ENCODE measurements around the gene LARP6.
"Not testable (repeated sequence)": the region's sequence is repeated elsewhere in the genome, so short reads cannot be mapped to it uniquely, and the experiment has no call there.

Gene LARP6

GRCh38 chr15:70829371-70830166 lies 24.4 kb downstream of the LARP6 start:
- DNase-seq (ENCODE audit: low read depth): no peak

DNA sequence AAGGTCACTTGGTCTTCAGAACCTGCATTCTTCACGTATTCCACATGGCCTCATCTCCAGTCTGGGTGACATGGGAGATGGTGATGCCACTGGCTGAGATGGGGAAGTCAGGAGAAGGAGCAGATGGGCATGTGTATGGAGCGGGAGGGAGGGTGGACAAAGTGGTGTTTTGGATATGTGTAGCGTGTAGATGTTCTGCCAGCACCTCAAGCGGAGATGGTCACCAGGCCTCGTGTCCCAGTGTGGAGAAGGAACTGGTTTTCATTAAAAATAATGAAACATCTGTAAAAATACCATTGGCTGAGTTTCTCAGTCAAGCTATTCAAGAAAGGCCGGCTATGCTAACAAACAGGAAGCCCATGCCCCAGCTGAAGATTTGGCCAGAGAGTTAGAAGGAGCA lies 26.2 kb downstream of the LARP6 start:
- DNase-seq (ENCODE audit: low read depth): no peak

- DNase-seq (ENCODE audit: low read depth): no peak
Measured at GRCh38 chr15:70826634-70827033, 27.3 kb downstream of the LARP6 start.

- DNase-seq (ENCODE audit: low read depth): no peak
Measured at GRCh38 chr15:70825841-70826240, 28.1 kb downstream of the LARP6 start.

- DNase-seq (ENCODE audit: low read depth): no peak
Measured at GRCh38 chr15:70823196-70823595, 30.8 kb downstream of the LARP6 start.

DNA sequence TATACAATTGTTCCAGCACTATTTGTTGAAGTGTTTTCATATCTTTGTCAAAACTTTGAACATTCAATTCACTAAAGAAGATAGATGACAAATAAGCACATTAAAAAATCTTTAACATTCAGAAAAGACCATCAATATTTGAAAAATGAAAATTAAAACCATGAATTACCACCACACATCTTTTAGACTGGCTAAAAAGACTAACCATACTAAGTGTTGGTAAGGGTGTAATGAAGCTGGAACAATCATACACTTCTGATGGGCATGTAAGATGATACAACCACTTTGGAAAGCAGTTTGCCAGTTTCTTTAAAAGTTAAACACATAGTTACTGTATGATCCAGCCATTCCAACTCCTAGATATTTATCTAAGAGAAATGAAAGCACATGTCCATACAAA lies 33.7 kb downstream of the LARP6 start:
- no peak for DNase-seq (ENCODE audit: low read depth)

GRCh38 chr15:70818580-70818979 lies 35.4 kb downstream of the LARP6 start:
- DNase-seq (ENCODE audit: low read depth): no peak

DNA sequence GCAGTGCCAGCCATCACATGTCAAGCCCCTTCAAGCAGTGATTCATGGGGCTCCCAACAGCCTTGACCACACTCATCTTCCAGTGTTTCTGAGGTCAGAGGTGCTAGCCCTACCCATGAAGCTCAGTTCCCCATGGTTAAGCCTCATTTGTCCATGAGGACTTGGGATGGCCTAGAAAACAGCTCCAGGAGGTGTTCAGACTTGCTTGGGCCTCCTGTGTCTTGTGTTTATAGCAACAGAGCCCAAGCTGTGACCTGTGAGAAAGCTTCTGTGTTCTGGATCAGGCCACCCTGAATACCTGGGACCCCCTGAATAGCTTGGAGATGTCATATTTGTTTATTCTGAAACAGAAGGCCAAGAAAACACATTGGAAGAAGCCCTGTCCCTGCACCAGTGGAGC lies 36.7 kb downstream of the LARP6 start:
- DNase-seq (ENCODE audit: low read depth): no peak

- DNase-seq (ENCODE audit: low read depth): no peak
Measured at GRCh38 chr15:70815604-70816003, 38.4 kb downstream of the LARP6 start.

DNA sequence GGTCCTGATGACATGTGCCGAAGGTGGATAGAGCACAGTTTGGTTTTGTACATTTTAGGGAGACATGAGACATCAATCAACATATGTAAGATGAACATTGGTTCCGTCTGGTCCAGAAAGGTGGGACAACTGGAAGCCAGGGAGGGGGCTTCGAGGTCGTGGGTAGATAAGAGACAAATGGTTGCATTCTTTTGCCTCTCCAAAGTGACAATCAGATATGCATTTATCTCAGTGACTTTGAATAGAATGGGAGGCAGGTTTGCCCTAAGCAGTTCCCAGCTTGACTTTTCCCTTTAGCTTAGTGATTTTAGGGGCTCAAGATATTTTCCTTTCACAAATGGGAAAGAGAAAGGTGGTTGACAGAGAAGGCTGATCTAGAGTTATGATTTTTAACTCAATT lies 38.9 kb downstream of the LARP6 start:
- not testable (repeated sequence) for DNase-seq (ENCODE audit: low read depth)

GRCh38 chr15:70812827-70813364 lies 41.1 kb downstream of the LARP6 start:
- DNase-seq (ENCODE audit: low read depth): no peak

- DNase-seq (ENCODE audit: low read depth): no peak
Measured at GRCh38 chr15:70810916-70811578, 42.9 kb downstream of the LARP6 start.

DNA sequence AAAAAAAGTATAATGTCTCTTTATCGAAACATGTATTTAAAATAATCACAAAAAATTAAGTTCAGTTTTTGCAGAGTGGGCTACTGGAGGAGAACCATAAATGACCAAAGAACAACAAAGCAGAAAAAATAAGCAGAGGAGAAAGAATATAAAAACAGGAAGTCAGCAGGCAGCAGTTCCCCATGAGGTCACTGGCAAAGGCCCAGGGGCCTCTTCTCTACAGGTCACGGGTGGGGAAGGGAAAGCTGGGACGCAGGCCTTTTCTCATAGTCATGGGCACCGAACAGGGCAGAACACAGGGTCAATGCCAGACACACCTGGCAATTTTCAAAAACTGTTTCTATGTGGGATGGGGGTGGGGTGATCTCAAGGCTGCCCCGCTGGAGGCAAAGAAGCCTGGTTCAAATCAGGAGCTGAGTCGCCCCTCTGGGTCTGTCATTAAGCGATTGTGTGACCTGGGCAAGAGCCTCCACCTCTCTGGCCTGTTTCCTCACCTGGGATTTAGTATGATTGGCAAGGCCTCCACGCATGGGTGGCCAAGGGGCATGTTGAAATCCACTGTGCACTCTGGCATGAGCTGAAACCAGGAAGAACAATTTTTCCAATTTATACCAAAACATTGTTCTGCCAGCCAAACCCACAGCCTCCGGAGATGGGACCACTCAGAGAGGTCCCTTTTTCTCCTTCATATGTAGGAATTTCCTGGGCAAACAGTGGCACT lies 46.8 kb downstream of the LARP6 start:
- no peak for DNase-seq (ENCODE audit: low read depth)

- not testable (repeated sequence) for DNase-seq (ENCODE audit: low read depth)
Measured at GRCh38 chr15:70804388-70804787, 49.6 kb downstream of the LARP6 start.

- DNase-seq (ENCODE audit: low read depth): no peak
Measured at GRCh38 chr15:70802629-70803028, 51.3 kb downstream of the LARP6 start.

DNA sequence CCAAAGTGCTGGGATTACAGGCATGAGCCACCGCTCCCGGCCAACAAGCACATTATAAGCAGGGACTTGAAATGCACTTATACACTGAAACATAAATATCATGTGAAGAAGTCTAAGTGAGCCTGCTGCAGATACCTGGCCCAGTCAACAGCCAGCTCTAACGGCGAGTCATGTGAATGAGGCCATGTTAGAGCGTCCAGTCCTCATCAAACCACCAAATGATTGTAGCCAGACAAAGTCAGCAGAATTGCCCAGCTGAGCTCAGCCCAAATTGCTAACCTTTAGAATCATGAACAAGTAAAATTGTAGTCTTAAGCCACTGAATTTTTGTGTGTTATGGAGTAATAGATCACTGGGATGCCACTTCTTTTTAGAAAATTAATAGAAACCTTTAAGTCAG lies 52.8 kb downstream of the LARP6 start:
- DNase-seq (ENCODE audit: low read depth): no peak

DNA sequence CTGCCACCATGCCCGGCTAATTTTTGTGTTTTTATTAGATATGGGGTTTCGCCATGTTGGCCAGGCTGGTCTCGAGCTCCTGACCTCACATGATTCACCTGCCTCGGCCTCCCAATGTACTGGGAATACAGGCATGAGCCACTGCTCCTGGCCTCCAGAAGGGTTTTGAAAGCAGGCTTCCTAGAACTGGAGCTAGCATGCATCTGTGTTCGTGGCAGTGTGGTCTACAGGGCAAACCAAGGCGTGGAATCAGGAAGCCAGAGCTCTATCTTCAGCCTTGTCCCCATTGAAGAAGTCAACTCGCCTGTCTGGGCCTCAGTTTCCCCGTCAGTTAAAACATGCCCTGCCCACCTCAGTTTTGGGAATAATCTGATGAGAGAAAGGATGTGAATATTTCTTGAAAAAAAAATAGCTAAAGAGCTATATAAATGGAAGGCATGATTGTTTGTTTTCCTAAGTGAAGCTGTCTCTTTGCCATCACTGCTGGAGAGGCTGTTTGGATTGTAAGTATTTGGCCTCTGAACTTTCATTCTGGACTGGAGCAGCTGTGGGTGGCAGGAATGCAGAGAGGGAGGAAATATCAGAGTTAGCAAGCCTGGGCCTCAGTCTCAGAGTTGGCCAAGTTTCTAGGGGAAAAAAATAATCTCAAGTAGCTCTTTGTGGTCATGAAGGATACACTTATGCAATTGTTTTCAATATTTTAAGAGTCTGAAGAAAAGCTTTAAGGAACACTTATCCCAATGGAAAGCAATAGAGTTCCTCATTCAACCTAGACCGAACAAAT lies 54.1 kb downstream of the LARP6 start:
- no peak for DNase-seq (ENCODE audit: low read depth)

DNA sequence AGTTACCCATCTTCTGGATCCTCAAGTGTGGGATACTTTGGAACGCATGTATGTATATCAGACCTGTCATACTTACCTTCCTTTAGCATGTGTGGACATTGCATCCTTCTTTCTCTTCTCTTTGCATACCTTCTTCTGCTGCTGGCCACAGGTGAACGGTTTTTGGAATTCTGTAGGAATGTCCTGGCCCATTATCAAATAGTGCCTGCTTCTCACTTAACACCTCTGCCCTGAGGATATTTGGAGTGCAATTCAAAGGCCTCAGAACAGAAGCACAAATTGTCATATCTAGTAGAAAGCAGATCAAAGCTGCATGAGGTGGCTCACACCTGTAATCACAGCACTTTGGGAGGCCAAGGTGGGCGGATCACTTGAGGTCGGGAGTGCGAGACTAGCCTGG lies 56.5 kb downstream of the LARP6 start:
- DNase-seq (ENCODE audit: low read depth): no peak

- DNase-seq (ENCODE audit: low read depth): no peak
Measured at GRCh38 chr15:70796516-70797310, 57.2 kb downstream of the LARP6 start.

DNA sequence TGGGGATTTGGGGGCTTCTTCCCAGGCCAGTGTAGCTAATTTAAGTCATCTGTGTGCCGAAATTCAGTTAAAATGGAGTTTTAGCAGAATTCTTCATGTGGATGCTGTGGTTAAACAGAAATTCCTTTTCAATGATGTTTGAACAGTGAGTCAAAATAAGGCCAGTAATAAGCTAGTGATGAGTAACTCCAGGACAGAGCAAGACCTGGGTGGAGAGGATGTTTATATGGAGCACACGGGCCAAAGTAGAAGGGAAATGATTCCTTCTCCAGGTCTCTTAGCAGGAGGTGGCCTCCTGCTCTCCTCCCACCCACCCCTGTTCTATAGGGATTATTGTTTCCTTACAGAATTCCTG lies 58.7 kb downstream of the LARP6 start:
- no peak for DNase-seq (ENCODE audit: low read depth)

- no peak for DNase-seq (ENCODE audit: low read depth)
Measured at GRCh38 chr15:70794596-70795310, 59.2 kb downstream of the LARP6 start.

Data from activated T-cell treated with anti-CD3 and anti-CD28 coated beads for 1 hour (primary cell).